Endothelial cell of umbilical vein (primary cell): Measurements from ENCODE around the gene FUT2.

Experiments used
- POLR2A ChIP-seq: IDR thresholded peaks from 2 replicates; pipeline ENCODE4 v1.6.1; 2012; ENCODE audit warnings: low read depth, mild to moderate bottlenecking, control low read depth, low read length
- TF ChIP-seq, protein P1 (sequence below), 2 donors: IDR thresholded peaks; 1 replicate in 1 of 2; 2 replicates in 1 of 2; pipeline ENCODE4 v1.5.1; 2011; ENCODE audit warnings: low read length in 2 of 2, mild to moderate bottlenecking in 2 of 2, moderate library complexity in 2 of 2, control low read depth in 1 of 2, inconsistent platforms in 1 of 2, low read depth in 1 of 2; ENCODE audit not compliant: insufficient read depth in 1 of 2; ENCODE audit errors: extremely low read depth in 1 of 2

GRCh38 chr19:48673436-48674100 is 22.2 kb upstream of the FUT2 start:
- TF ChIP-seq, protein P1, sequence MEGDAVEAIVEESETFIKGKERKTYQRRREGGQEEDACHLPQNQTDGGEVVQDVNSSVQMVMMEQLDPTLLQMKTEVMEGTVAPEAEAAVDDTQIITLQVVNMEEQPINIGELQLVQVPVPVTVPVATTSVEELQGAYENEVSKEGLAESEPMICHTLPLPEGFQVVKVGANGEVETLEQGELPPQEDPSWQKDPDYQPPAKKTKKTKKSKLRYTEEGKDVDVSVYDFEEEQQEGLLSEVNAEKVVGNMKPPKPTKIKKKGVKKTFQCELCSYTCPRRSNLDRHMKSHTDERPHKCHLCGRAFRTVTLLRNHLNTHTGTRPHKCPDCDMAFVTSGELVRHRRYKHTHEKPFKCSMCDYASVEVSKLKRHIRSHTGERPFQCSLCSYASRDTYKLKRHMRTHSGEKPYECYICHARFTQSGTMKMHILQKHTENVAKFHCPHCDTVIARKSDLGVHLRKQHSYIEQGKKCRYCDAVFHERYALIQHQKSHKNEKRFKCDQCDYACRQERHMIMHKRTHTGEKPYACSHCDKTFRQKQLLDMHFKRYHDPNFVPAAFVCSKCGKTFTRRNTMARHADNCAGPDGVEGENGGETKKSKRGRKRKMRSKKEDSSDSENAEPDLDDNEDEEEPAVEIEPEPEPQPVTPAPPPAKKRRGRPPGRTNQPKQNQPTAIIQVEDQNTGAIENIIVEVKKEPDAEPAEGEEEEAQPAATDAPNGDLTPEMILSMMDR (IDR thresholded peaks at IDR 0.05; ENCODE audit: extremely low read depth in 1 of 2, insufficient read depth in 1 of 2, low read depth in 1 of 2, low read length in 2 of 2) = no peak
- no peak for TF ChIP-seq POLR2A
